ENCODE results near the gene HTATSF1.

HTATSF1 gene

GRCh38 chrX:136495043-136495442, 2.3 kb upstream of the HTATSF1 start:
- Histone ChIP-seq H3K4me1 (peaks cover 17% of the 10 kb centered on the region), H3K27ac (no peak overlapping the region), H3K4me2 (no peak overlapping the region), H3K4me3 (no peak overlapping the region), H3K9me3 (no peaks in the 10 kb centered on the region), H3K27me3 (peaks cover 69% of the 10 kb centered on the region), H4K20me1 (peaks cover 17% of the 10 kb centered on the region; the same call in 1 of the 2 replicates), H3K36me3 (no peaks in the 10 kb centered on the region), H3K9ac (no peak overlapping the region)
- no peak for TF ChIP-seq Cebpa-rat (IDR thresholded peaks at IDR 0.05)

- TF ChIP-seq Cebpa-rat (IDR thresholded peaks at IDR 0.05), result no peak
- Histone ChIP-seq H3K27me3 (peaks cover 68% of the 10 kb centered on the region), H3K9me3 (no peaks in the 10 kb centered on the region), H3K4me3 (peak overlapping the region; percentile 76), H3K27ac (peak overlapping the region; percentile 83), H3K9ac (peak overlapping the region; percentile 82), H3K4me1 (peaks cover 17% of the 10 kb centered on the region), H3K4me2 (peak overlapping the region; percentile 67), H3K36me3 (peaks cover 4% of the 10 kb centered on the region; the same call in 1 of the 2 replicates), H4K20me1 (peaks cover 21% of the 10 kb centered on the region; the same call in 1 of the 2 replicates)
Observed at GRCh38 chrX:136496186-136496763, 1.1 kb upstream of the HTATSF1 start.

GRCh38 chrX:136496764-136497555, 432 bp upstream of the HTATSF1 start:
- Histone ChIP-seq H3K9me3 (no peaks in the 10 kb centered on the region), H3K36me3 (peaks cover 7% of the 10 kb centered on the region; the same call in 1 of the 2 replicates), H3K4me3 (peak overlapping the region; percentile 76), H3K27me3 (peaks cover 68% of the 10 kb centered on the region), H3K4me1 (peaks cover 17% of the 10 kb centered on the region), H3K9ac (peak overlapping the region; percentile 82), H3K27ac (peak overlapping the region; percentile 83), H3K4me2 (peak overlapping the region; percentile 67), H4K20me1 (peaks cover 24% of the 10 kb centered on the region; the same call in 1 of the 2 replicates)
- TF ChIP-seq Cebpa-rat (IDR thresholded peaks at IDR 0.05), result no peak

- peaks cover 85% of the 10 kb centered on the region for H3K27me3 ChIP-seq
- H3K4me2 ChIP-seq, result no peak overlapping the region
- no peaks in the 10 kb centered on the region; the same call in 1 of the 2 replicates for H4K20me1 ChIP-seq
- H3K4me3 ChIP-seq, result no peak overlapping the region
- no peak overlapping the region for H3K9ac ChIP-seq
- H3K4me1 ChIP-seq, result no peaks in the 10 kb centered on the region
- TF ChIP-seq Cebpa-rat (IDR thresholded peaks at IDR 0.05), result no peak
- H3K27ac ChIP-seq, result no peak overlapping the region
- no peaks in the 10 kb centered on the region for H3K9me3 ChIP-seq
- H3K36me3 ChIP-seq, result no peaks in the 10 kb centered on the region
Observed at GRCh38 chrX:136519069-136519468, 21.7 kb downstream of the HTATSF1 start.

GRCh38 chrX:136523770-136524169, 26.4 kb downstream of the HTATSF1 start:
- H4K20me1 ChIP-seq, result no peaks in the 10 kb centered on the region; the same call in 1 of the 2 replicates
- TF ChIP-seq Cebpa-rat (IDR thresholded peaks at IDR 0.05), result no peak
- no peaks in the 10 kb centered on the region for H3K9me3 ChIP-seq
- H3K4me3 ChIP-seq, result no peak overlapping the region
- H3K4me1 ChIP-seq, result no peaks in the 10 kb centered on the region
- H3K36me3 ChIP-seq, result no peaks in the 10 kb centered on the region
- no peak overlapping the region for H3K27ac ChIP-seq
- peaks cover 89% of the 10 kb centered on the region for H3K27me3 ChIP-seq
- H3K4me2 ChIP-seq, result no peak overlapping the region
- no peak overlapping the region for H3K9ac ChIP-seq

- Histone ChIP-seq H3K9me3 (no peaks in the 10 kb centered on the region), H4K20me1 (no peaks in the 10 kb centered on the region; the same call in 1 of the 2 replicates), H3K4me3 (no peak overlapping the region), H3K4me1 (no peaks in the 10 kb centered on the region), H3K27ac (no peak overlapping the region), H3K4me2 (no peak overlapping the region), H3K27me3 (peaks cover 86% of the 10 kb centered on the region), H3K9ac (no peak overlapping the region), H3K36me3 (no peaks in the 10 kb centered on the region)
- no peak for TF ChIP-seq Cebpa-rat (IDR thresholded peaks at IDR 0.05)
Observed at GRCh38 chrX:136525738-136526606, 28.6 kb downstream of the HTATSF1 start.

GRCh38 chrX:136528645-136529315, 31.4 kb downstream of the HTATSF1 start:
- no peak for TF ChIP-seq Cebpa-rat (IDR thresholded peaks at IDR 0.05)

GRCh38 chrX:136529795-136530194, 32.4 kb downstream of the HTATSF1 start:
- H3K9ac ChIP-seq, result no peak overlapping the region
- TF ChIP-seq Cebpa-rat (IDR thresholded peaks at IDR 0.05), result no peak
- no peaks in the 10 kb centered on the region for H3K9me3 ChIP-seq
- no peak overlapping the region for H3K27ac ChIP-seq
- no peak overlapping the region for H3K4me3 ChIP-seq
- H4K20me1 ChIP-seq, result no peaks in the 10 kb centered on the region; the same call in 1 of the 2 replicates
- no peak overlapping the region for H3K4me2 ChIP-seq
- peaks cover 91% of the 10 kb centered on the region for H3K27me3 ChIP-seq
- no peaks in the 10 kb centered on the region for H3K36me3 ChIP-seq
- H3K4me1 ChIP-seq, result no peaks in the 10 kb centered on the region

More at GRCh38 chrX:136528645-136529315, 31.4 kb downstream of the HTATSF1 start:
- Histone ChIP-seq H3K27ac (no peak overlapping the region), H3K4me3 (no peak overlapping the region), H3K4me2 (no peak overlapping the region), H3K27me3 (peaks cover 91% of the 10 kb centered on the region), H3K9ac (no peak overlapping the region), H3K36me3 (no peaks in the 10 kb centered on the region), H3K4me1 (no peaks in the 10 kb centered on the region), H4K20me1 (no peaks in the 10 kb centered on the region; the same call in 1 of the 2 replicates), H3K9me3 (no peaks in the 10 kb centered on the region)

GRCh38 chrX:136531951-136532350, 34.6 kb downstream of the HTATSF1 start, which contains the start of gene VGLL1:
TSS of gene VGLL1 (plus strand) at chrX:136532215. CDS start at chrX:136536021, 3,806 bp downstream.
- Histone ChIP-seq H3K9ac (no peak within 1 kb of the TSS), H3K9me3 (no peaks in the 10 kb centered on the region), H3K4me3 (no peak within 1 kb of the TSS), H3K27ac (no peak within 1 kb of the TSS), H3K4me1 (no peaks in the 10 kb centered on the region), H3K27me3 (peaks cover 90% of the 10 kb centered on the region), H3K36me3 (no peaks in the 10 kb centered on the region), H4K20me1 (peaks cover 6% of the 10 kb centered on the region; the same call in 1 of the 2 replicates), H3K4me2 (no peak within 1 kb of the TSS)
- no peak for TF ChIP-seq Cebpa-rat (IDR thresholded peaks at IDR 0.05)
